SK-N-SH treated with all-trans-retinoic acid at 6 μM for 48 hours (cell line): ENCODE measurements around the gene GALNT3.

Source experiments
- ATAC-seq: fragments of 200-7000 bp; cut with Tn5 transposase; 3 replicates; pipeline ENCODE4 v1.9.1; 2020; ENCODE audit warnings: mild to moderate bottlenecking, moderate library complexity
- ARNTL ChIP-seq: fragments of 450-650 bp; formaldehyde crosslinking; IDR thresholded peaks from 2 replicates; pipeline ENCODE4 v1.5.0; 2020; ENCODE audit warnings: low read depth, mild to moderate bottlenecking, moderate library complexity, borderline replicate concordance
- BACH2 ChIP-seq: fragments of 250-450 bp; sonication (Bioruptor Pico); IDR thresholded peaks from 2 replicates; pipeline ENCODE4 v1.9.0; 2021; ENCODE audit warnings: mild to moderate bottlenecking, borderline replicate concordance
- CREB5 ChIP-seq: fragments of 250-450 bp; sonication (Bioruptor Pico); IDR thresholded peaks from 2 replicates; pipeline ENCODE4 v1.5.1; 2020; ENCODE audit warnings: low read depth, mild to moderate bottlenecking, moderate library complexity
- CSDC2 ChIP-seq: fragments of 250-450 bp; sonication (Bioruptor Pico); IDR thresholded peaks from 2 replicates; pipeline ENCODE4 v1.5.0; 2020; ENCODE audit warnings: mild to moderate bottlenecking, moderate library complexity
- CSRNP3 ChIP-seq: fragments of 250-450 bp; sonication (Bioruptor Pico); IDR thresholded peaks from 2 replicates; pipeline ENCODE4 v1.5.1; 2021; ENCODE audit warnings: mild to moderate bottlenecking, moderate library complexity
- ESRRG ChIP-seq: fragments of 250-450 bp; sonication (Bioruptor Pico); IDR thresholded peaks from 2 replicates; pipeline ENCODE4 v1.6.1; 2021; ENCODE audit warnings: mild to moderate bottlenecking
- GLIS3 ChIP-seq: fragments of 250-450 bp; sonication (Bioruptor Pico); IDR thresholded peaks from 2 replicates; pipeline ENCODE4 v1.5.0; 2020; ENCODE audit warnings: mild to moderate bottlenecking, moderate library complexity
- ISL1 ChIP-seq: fragments of 250-450 bp; sonication (Bioruptor Pico); IDR thresholded peaks from 2 replicates; pipeline ENCODE4 v2.1.2; 2022; ENCODE audit warnings: mild to moderate bottlenecking, moderate library complexity
- OSR1 ChIP-seq: fragments of 250-450 bp; sonication (Bioruptor Pico); IDR thresholded peaks from 2 replicates; pipeline ENCODE4 v1.8.0; 2022; ENCODE audit warnings: moderate library complexity, mild to moderate bottlenecking, inconsistent platforms
- POU6F1 ChIP-seq: fragments of 250-450 bp; sonication (Bioruptor Pico); IDR thresholded peaks from 2 replicates; pipeline ENCODE4 v1.8.0; 2021; ENCODE audit warnings: low read depth, mild to moderate bottlenecking, moderate library complexity, borderline replicate concordance
- RARB ChIP-seq: fragments of 250-450 bp; sonication (Bioruptor Pico); IDR thresholded peaks from 2 replicates; pipeline ENCODE4 v1.8.0; 2021; ENCODE audit warnings: mild to moderate bottlenecking, moderate library complexity
- SNAI2 ChIP-seq: fragments of 250-450 bp; sonication (Bioruptor Pico); IDR thresholded peaks from 2 replicates; pipeline ENCODE4 v1.5.0; 2020; ENCODE audit warnings: mild to moderate bottlenecking, moderate library complexity
- TOX ChIP-seq: fragments of 250-450 bp; sonication (Bioruptor Pico); IDR thresholded peaks from 2 replicates; pipeline ENCODE4 v1.8.0; 2021; ENCODE audit warnings: mild to moderate bottlenecking, moderate library complexity, borderline replicate concordance
- TSHZ2 ChIP-seq: fragments of 250-450 bp; sonication (Bioruptor Pico); IDR thresholded peaks from 2 replicates; pipeline ENCODE4 v1.5.0; 2020; ENCODE audit warnings: mild to moderate bottlenecking, moderate library complexity
- ZC3H10 ChIP-seq: fragments of 250-450 bp; sonication (Bioruptor Pico); IDR thresholded peaks from 2 replicates; pipeline ENCODE4 v1.5.1; 2021; ENCODE audit warnings: mild to moderate bottlenecking, moderate library complexity
- ZFP3 ChIP-seq: fragments of 250-450 bp; sonication (Bioruptor Pico); IDR thresholded peaks from 2 replicates; pipeline ENCODE4 v1.5.0; 2020; ENCODE audit warnings: mild to moderate bottlenecking, moderate library complexity
- ZFP30 ChIP-seq: fragments of 450-650 bp; formaldehyde crosslinking; IDR thresholded peaks from 2 replicates; pipeline ENCODE4 v1.5.0; 2022; ENCODE audit warnings: mild to moderate bottlenecking, moderate library complexity
- ZNF565 ChIP-seq: fragments of 450-650 bp; formaldehyde crosslinking; conservative IDR thresholded peaks from 2 replicates; pipeline ENCODE4 v1.5.0; 2020; ENCODE audit warnings: low read depth, mild to moderate bottlenecking, moderate library complexity
- ZNF70 ChIP-seq: fragments of 450-650 bp; formaldehyde crosslinking; IDR thresholded peaks from 2 replicates; pipeline ENCODE4 v1.5.0; 2020; ENCODE audit warnings: mild to moderate bottlenecking, moderate library complexity
- ZNF8 ChIP-seq: fragments of 450-650 bp; formaldehyde crosslinking; IDR thresholded peaks from 2 replicates; pipeline ENCODE4 v1.5.0; 2020; ENCODE audit warnings: mild to moderate bottlenecking, moderate library complexity

GALNT3 gene

GRCh38 chr2:165801176-165801575, 7.1 kb upstream of the GALNT3 start (continued):
- TF ChIP-seq TSHZ2 (CRISPR knock-in tag) (no peak), POU6F1 (no peak)

GRCh38 chr2:165796819-165797530, 2.9 kb upstream of the GALNT3 start:
- no peak for ATAC-seq
- TF ChIP-seq BACH2 (CRISPR knock-in tag): no peak
- TF ChIP-seq POU6F1: no peak
- no peak for TF ChIP-seq TOX (CRISPR knock-in tag)
- TF ChIP-seq ESRRG (CRISPR knock-in tag): no peak
- TF ChIP-seq CSRNP3: no peak
- no peak for TF ChIP-seq ARNTL (CRISPR knock-in tag)
- no peak for TF ChIP-seq ISL1 (CRISPR knock-in tag)
- no peak for TF ChIP-seq ZNF70 (CRISPR knock-in tag)
- no peak for TF ChIP-seq CSDC2 (CRISPR knock-in tag)
- TF ChIP-seq, all 23 proteins: peak for 0

GRCh38 chr2:165796129-165796528, 2.1 kb upstream of the GALNT3 start:
- TF ChIP-seq GLIS3 (no peak), OSR1 (CRISPR knock-in tag) (no peak), SNAI2 (CRISPR knock-in tag) (no peak), ZFP30 (CRISPR knock-in tag) (no peak), ZNF565 (CRISPR knock-in tag) (no peak), TOX (CRISPR knock-in tag) (no peak), ZFP3 (CRISPR knock-in tag) (no peak), POU6F1 (no peak), ZC3H10 (CRISPR knock-in tag) (no peak), ZNF8 (CRISPR knock-in tag) (no peak)
- TF ChIP-seq, all 23 proteins: peak for 0
- no peak for ATAC-seq

GRCh38 chr2:165795011-165795410, 964 bp upstream of the GALNT3 start:
- no peak for ATAC-seq
- TF ChIP-seq CSRNP3 (no peak), ZNF70 (CRISPR knock-in tag) (no peak), ZNF565 (CRISPR knock-in tag) (no peak), TOX (CRISPR knock-in tag) (no peak), POU6F1 (no peak), GLIS3 (no peak), ISL1 (CRISPR knock-in tag) (no peak), ZFP30 (CRISPR knock-in tag) (no peak), OSR1 (CRISPR knock-in tag) (no peak), CREB5 (CRISPR knock-in tag) (no peak), ARNTL (CRISPR knock-in tag) (no peak), SNAI2 (CRISPR knock-in tag) (no peak), CSDC2 (CRISPR knock-in tag) (no peak), ZFP3 (CRISPR knock-in tag) (no peak), ZC3H10 (CRISPR knock-in tag) (no peak), ZNF8 (CRISPR knock-in tag) (no peak), RARB (CRISPR knock-in tag) (no peak)
